ENCODE measurements around the gene UBE2D1. TPM values are rescaled to one million over a fixed set of nuclear protein-coding genes. Genes with fewer than 3 reads are reported as not detected.

UBE2D1 gene
- total and polyA plus RNA-seq, 9 of the 15 experiments (the other 6 are each of a cell fraction or from before 2014, with no cell fraction given), result 4.1 to 24.4 (median 12.3) TPM

DNA sequence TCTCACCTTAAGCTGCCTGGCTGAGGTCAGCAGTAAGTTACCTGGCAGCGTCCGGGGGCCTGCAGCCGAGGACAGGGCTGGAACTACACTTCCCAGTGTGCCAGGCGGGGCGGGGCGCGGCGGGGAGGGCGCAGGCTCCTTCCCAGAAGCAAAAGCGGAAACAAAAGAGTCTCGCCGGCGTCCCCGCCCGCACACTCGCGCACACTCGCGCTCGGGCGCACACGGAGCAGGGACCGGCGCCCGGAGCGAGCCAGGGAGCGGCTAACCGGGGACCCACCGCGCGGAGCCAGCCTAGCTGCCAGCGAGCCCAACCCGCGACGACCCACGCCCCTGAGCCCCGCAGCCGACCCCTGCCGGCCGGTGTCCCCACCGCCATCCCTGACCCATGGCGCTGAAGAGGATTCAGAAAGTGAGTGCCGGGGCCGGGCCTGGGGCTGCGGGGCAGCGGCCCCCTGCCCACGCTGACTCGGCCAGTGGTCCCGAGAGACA, at the start of gene UBE2D1 (continued):
- TF ChIP-seq, protein P1, sequence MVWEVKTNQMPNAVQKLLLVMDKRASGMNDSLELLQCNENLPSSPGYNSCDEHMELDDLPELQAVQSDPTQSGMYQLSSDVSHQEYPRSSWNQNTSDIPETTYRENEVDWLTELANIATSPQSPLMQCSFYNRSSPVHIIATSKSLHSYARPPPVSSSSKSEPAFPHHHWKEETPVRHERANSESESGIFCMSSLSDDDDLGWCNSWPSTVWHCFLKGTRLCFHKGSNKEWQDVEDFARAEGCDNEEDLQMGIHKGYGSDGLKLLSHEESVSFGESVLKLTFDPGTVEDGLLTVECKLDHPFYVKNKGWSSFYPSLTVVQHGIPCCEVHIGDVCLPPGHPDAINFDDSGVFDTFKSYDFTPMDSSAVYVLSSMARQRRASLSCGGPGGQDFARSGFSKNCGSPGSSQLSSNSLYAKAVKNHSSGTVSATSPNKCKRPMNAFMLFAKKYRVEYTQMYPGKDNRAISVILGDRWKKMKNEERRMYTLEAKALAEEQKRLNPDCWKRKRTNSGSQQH (CRISPR knock-in tag; IDR thresholded peaks at IDR 0.05), result no peak
- TF ChIP-seq, protein P2, sequence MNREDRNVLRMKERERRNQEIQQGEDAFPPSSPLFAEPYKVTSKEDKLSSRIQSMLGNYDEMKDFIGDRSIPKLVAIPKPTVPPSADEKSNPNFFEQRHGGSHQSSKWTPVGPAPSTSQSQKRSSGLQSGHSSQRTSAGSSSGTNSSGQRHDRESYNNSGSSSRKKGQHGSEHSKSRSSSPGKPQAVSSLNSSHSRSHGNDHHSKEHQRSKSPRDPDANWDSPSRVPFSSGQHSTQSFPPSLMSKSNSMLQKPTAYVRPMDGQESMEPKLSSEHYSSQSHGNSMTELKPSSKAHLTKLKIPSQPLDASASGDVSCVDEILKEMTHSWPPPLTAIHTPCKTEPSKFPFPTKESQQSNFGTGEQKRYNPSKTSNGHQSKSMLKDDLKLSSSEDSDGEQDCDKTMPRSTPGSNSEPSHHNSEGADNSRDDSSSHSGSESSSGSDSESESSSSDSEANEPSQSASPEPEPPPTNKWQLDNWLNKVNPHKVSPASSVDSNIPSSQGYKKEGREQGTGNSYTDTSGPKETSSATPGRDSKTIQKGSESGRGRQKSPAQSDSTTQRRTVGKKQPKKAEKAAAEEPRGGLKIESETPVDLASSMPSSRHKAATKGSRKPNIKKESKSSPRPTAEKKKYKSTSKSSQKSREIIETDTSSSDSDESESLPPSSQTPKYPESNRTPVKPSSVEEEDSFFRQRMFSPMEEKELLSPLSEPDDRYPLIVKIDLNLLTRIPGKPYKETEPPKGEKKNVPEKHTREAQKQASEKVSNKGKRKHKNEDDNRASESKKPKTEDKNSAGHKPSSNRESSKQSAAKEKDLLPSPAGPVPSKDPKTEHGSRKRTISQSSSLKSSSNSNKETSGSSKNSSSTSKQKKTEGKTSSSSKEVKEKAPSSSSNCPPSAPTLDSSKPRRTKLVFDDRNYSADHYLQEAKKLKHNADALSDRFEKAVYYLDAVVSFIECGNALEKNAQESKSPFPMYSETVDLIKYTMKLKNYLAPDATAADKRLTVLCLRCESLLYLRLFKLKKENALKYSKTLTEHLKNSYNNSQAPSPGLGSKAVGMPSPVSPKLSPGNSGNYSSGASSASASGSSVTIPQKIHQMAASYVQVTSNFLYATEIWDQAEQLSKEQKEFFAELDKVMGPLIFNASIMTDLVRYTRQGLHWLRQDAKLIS (CRISPR knock-in tag; IDR thresholded peaks at IDR 0.05), result 0 out of 2 replicates have a peak, but pooled peaks have one; percentile 58
- TF ChIP-seq POLR2B (IDR thresholded peaks at IDR 0.05; ENCODE audit: low read depth, partially characterized antibody) (peak; percentile 56), EWSR1 (IDR thresholded peaks at IDR 0.05; ENCODE audit: borderline replicate concordance, low read depth, partially characterized antibody) (no peak), TBP (optimal IDR thresholded peaks at IDR 0.05; ENCODE audit: low read depth, low read length) (peak; percentile 96), POLR2AphosphoS2 (IDR thresholded peaks at IDR 0.05; ENCODE audit: low read length) (no peak), SNRNP70 (optimal IDR thresholded peaks at IDR 0.05; ENCODE audit: low read depth, low read length) (no peak), ZNF263 (CRISPR knock-in tag; IDR thresholded peaks at IDR 0.05; ENCODE audit: borderline replicate concordance) (no peak), ZFX (CRISPR knock-in tag; IDR thresholded peaks at IDR 0.05) (peak; percentile 90), NR2C2 (CRISPR knock-in tag; IDR thresholded peaks at IDR 0.05) (no peak), NR2C2 (tag; IDR thresholded peaks at IDR 0.05) (peak; percentile 81), ZNF3 (CRISPR knock-in tag; IDR thresholded peaks at IDR 0.05) (no peak), MTA2 (IDR thresholded peaks at IDR 0.05; ENCODE audit: low read depth) (no peak), WHSC1 (IDR thresholded peaks at IDR 0.05; ENCODE audit: low read length) (no peak), HDAC2 (IDR thresholded peaks at IDR 0.05) (no peak), CXXC5 (CRISPR knock-in tag; IDR thresholded peaks at IDR 0.05) (peak; percentile 88), TGIF2 (CRISPR knock-in tag; IDR thresholded peaks at IDR 0.05) (0 out of 2 replicates have a peak, but pooled peaks have one; percentile 46), CHD2 (IDR thresholded peaks at IDR 0.05; ENCODE audit: low read depth, low read length) (0 out of 2 replicates have a peak, but pooled peaks have one; percentile 23)
- TF ChIP-seq, protein P3, sequence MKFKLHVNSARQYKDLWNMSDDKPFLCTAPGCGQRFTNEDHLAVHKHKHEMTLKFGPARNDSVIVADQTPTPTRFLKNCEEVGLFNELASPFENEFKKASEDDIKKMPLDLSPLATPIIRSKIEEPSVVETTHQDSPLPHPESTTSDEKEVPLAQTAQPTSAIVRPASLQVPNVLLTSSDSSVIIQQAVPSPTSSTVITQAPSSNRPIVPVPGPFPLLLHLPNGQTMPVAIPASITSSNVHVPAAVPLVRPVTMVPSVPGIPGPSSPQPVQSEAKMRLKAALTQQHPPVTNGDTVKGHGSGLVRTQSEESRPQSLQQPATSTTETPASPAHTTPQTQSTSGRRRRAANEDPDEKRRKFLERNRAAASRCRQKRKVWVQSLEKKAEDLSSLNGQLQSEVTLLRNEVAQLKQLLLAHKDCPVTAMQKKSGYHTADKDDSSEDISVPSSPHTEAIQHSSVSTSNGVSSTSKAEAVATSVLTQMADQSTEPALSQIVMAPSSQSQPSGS (CRISPR knock-in tag; IDR thresholded peaks at IDR 0.05), result no peak
- TF ChIP-seq, protein P4, sequence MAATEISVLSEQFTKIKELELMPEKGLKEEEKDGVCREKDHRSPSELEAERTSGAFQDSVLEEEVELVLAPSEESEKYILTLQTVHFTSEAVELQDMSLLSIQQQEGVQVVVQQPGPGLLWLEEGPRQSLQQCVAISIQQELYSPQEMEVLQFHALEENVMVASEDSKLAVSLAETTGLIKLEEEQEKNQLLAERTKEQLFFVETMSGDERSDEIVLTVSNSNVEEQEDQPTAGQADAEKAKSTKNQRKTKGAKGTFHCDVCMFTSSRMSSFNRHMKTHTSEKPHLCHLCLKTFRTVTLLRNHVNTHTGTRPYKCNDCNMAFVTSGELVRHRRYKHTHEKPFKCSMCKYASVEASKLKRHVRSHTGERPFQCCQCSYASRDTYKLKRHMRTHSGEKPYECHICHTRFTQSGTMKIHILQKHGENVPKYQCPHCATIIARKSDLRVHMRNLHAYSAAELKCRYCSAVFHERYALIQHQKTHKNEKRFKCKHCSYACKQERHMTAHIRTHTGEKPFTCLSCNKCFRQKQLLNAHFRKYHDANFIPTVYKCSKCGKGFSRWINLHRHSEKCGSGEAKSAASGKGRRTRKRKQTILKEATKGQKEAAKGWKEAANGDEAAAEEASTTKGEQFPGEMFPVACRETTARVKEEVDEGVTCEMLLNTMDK (IDR thresholded peaks at IDR 0.05; ENCODE audit: borderline replicate concordance, insufficient read depth, low read depth, low read length, poor library complexity, severe bottlenecking), result peak; percentile 2

Measured in K562 (cell line).